Measurements from ENCODE around the gene LTBP3.
A peak's percentile ranks its signal among the peaks of the same experiment; 100 is the strongest.

DNA sequence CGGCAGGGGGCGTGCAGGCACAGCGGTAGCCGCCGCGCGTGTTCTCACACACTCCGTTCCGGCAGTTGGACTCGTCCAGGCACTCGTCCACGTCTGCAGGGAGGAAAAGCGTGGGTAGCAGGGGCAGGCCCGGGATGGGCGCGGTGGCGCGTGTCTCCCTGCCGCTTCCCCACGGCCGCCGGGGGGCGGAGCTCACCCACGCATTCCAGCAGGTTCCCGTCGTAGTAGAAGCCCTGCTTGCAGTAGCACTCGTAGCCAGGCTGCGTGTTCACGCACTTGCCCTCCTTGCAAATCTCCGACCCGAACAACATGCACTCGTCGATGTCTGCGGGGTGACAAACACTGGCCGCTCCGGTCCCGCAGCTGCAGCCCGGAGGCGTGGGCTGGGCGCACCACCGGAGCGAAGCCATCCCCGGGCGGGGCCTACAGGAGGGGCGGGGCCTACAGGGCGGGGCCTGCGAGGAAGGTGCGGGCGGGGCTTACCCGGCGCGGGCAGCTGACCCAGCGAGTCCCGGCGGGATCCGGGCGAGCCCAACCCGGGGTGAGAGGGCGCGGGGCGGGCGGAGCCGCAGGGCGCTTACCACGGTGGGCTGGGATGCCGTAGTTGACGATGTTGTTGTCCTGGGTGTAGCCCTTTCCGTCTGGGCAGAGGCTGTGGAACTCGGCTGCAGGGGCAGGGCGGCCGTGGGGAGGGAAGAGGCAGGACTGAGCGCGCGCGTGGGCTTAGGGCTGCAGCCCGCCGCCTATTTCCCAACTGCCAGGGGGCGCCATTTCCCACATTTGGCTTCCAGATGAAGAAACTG, 17.7 kb downstream of the LTBP3 start:
- TF ChIP-seq, protein P1, sequence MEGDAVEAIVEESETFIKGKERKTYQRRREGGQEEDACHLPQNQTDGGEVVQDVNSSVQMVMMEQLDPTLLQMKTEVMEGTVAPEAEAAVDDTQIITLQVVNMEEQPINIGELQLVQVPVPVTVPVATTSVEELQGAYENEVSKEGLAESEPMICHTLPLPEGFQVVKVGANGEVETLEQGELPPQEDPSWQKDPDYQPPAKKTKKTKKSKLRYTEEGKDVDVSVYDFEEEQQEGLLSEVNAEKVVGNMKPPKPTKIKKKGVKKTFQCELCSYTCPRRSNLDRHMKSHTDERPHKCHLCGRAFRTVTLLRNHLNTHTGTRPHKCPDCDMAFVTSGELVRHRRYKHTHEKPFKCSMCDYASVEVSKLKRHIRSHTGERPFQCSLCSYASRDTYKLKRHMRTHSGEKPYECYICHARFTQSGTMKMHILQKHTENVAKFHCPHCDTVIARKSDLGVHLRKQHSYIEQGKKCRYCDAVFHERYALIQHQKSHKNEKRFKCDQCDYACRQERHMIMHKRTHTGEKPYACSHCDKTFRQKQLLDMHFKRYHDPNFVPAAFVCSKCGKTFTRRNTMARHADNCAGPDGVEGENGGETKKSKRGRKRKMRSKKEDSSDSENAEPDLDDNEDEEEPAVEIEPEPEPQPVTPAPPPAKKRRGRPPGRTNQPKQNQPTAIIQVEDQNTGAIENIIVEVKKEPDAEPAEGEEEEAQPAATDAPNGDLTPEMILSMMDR (IDR thresholded peaks at IDR 0.05), result peak; percentile 92 to 97 (median 96)
- TF ChIP-seq POLR2A (IDR thresholded peaks at IDR 0.05) (no peak), POLR2AphosphoS5 (IDR thresholded peaks at IDR 0.05) (peak; percentile 56 to 74 (median 57))
